Measurements from ENCODE around the gene GPRIN1. TPM values are rescaled to one million over a fixed set of nuclear protein-coding genes. Genes with fewer than 3 reads are reported as not detected.

GPRIN1 gene
- total RNA-seq, 1 experiment from 2014 or later, result 16.7 TPM

DNA sequence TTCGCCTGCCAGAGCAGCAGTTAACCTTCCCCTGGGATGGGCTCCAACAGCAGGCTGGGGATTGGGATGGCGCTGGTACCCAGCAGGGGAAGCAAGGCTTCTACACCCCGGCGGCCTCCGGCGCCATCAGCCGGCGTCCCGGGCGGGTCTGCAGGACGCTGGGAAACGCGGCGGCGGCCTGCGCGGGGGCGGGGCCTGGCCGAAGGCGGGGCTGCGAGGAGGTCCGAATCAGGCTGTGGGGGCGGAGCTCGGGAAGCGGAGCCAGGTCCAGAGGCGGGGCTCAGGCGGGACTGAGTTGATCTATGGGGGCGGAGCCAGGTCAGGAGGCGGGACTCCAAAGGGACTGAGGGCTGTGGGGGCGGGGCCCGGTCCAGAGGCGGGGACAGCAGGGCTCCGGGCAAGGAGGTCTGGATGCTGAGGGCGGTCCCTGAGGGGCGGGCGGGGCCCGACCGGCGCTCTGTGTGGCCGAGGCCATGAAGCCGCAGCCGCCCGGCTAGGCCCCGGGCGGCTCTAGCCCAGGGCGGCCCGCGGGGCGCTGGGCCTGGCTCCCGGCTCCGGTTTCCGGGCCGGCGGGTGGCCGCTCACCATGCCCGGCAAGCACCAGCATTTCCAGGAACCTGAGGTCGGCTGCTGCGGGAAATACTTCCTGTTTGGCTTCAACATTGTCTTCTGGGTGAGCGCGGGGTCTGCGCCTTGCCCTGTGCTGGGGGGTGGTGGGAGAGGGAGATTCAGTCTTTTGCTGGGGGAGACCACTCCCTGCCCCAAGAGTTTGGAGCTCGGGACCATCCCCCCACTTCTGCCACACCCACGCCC, 37.3 kb upstream of the GPRIN1 start, which contains the start of gene TSPAN17:
Gene TSPAN17, plus strand, starts transcription at position 455 of the 813 bp plus-strand sequence. Its CDS starts 132 bp downstream, at position 587.
- TF ChIP-seq, protein P1, sequence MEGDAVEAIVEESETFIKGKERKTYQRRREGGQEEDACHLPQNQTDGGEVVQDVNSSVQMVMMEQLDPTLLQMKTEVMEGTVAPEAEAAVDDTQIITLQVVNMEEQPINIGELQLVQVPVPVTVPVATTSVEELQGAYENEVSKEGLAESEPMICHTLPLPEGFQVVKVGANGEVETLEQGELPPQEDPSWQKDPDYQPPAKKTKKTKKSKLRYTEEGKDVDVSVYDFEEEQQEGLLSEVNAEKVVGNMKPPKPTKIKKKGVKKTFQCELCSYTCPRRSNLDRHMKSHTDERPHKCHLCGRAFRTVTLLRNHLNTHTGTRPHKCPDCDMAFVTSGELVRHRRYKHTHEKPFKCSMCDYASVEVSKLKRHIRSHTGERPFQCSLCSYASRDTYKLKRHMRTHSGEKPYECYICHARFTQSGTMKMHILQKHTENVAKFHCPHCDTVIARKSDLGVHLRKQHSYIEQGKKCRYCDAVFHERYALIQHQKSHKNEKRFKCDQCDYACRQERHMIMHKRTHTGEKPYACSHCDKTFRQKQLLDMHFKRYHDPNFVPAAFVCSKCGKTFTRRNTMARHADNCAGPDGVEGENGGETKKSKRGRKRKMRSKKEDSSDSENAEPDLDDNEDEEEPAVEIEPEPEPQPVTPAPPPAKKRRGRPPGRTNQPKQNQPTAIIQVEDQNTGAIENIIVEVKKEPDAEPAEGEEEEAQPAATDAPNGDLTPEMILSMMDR (conservative IDR thresholded peaks at IDR 0.05; ENCODE audit: low read depth, low read length), result peak; percentile 31; the same call in 1 of the 2 replicates
- TF ChIP-seq EZH2 (IDR thresholded peaks at IDR 0.05; ENCODE audit: borderline replicate concordance, low read depth, low read length, poor library complexity, severe bottlenecking), result no peak
- POLR2A ChIA-PET (ENCODE audit: low non-redundant PET), result no interaction called here

DNA sequence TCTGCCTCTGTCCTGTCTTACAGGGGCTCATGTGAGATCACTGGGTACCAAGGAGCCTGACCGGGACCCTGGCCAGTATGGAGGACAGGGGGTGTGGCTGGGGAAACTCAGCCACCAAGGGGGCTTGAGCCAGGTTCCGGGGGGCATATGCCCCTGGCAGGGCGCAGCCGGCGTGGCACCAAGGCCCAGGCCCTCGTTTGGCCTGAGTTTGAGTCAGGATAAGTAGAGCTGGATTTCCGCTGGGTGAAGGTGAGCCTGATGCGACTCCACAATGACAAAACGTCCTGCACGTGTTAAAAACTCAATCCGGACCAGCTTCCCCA, 36.7 kb upstream of the GPRIN1 start:
- no peak for TF ChIP-seq EZH2 (IDR thresholded peaks at IDR 0.05; ENCODE audit: borderline replicate concordance, low read depth, low read length, poor library complexity, severe bottlenecking)
- TF ChIP-seq, protein P1 (conservative IDR thresholded peaks at IDR 0.05; ENCODE audit: low read depth, low read length), result no peak
- no peaks in the 10 kb centered on the region for H3K4me1 ChIP-seq (ENCODE audit: insufficient read depth, low read length, poor library complexity, severe bottlenecking)
- intact Hi-C loops (cut with micrococcal nuclease; ENCODE audit: unreplicated experiment), result no loop called here
- no peaks in the 10 kb centered on the region for H3K27me3 ChIP-seq (replicated peaks; ENCODE audit: insufficient read depth, low read depth, low read length, poor library complexity)
- H3K4me3 ChIP-seq (ENCODE audit: low read depth, low read length, poor library complexity, severe bottlenecking), result peak overlapping the region; percentile 79
- BruUV-seq (replicated peaks), result no TSS peak
- H3K27ac ChIP-seq (ENCODE audit: low read depth, low read length, poor library complexity, severe bottlenecking), result peak overlapping the region; percentile 58
- no peaks in the 10 kb centered on the region for H3K36me3 ChIP-seq (ENCODE audit: insufficient read depth, low read length, poor library complexity, severe bottlenecking)
- CTCF ChIA-PET, result interaction anchor here (0.5 to 2.3 kb wide), 2 partner anchors 14 to 441 kb away, joined by 3 to 11 read pairs; no protein-coding TSS in a partner anchor
- H3K9me3 ChIP-seq (ENCODE audit: low read depth, low read length, poor library complexity, severe bottlenecking), result no peaks in the 10 kb centered on the region
- POLR2A ChIA-PET (ENCODE audit: low non-redundant PET), result no interaction called here
- DNase-seq (ENCODE audit: low spot score), result no peak

More for the DNA sequence above, 37.3 kb upstream of the GPRIN1 start, which contains the start of gene TSPAN17:
- Histone ChIP-seq H3K27ac (ENCODE audit: low read depth, low read length, poor library complexity, severe bottlenecking) (peak within 1 kb of the TSS; percentile 82), H3K36me3 (ENCODE audit: insufficient read depth, low read length, poor library complexity, severe bottlenecking) (no peaks in the 10 kb centered on the region), H3K4me3 (ENCODE audit: low read depth, low read length, poor library complexity, severe bottlenecking) (peak within 1 kb of the TSS; percentile 79), H3K27me3 (replicated peaks; ENCODE audit: insufficient read depth, low read depth, low read length, poor library complexity) (no peaks in the 10 kb centered on the region), H3K4me1 (ENCODE audit: insufficient read depth, low read length, poor library complexity, severe bottlenecking) (no peaks in the 10 kb centered on the region), H3K9me3 (ENCODE audit: low read depth, low read length, poor library complexity, severe bottlenecking) (no peaks in the 10 kb centered on the region)
- DNase-seq (ENCODE audit: low spot score), result peak; percentile 97
- intact Hi-C loops (cut with micrococcal nuclease; ENCODE audit: unreplicated experiment), result no loop called here
- no TSS peak for BruUV-seq (replicated peaks)
- CTCF ChIA-PET, result interaction anchor here (0.5 to 2.3 kb wide), 2 partner anchors 14 to 440 kb away, joined by 3 to 11 read pairs; no protein-coding TSS in a partner anchor

DNA sequence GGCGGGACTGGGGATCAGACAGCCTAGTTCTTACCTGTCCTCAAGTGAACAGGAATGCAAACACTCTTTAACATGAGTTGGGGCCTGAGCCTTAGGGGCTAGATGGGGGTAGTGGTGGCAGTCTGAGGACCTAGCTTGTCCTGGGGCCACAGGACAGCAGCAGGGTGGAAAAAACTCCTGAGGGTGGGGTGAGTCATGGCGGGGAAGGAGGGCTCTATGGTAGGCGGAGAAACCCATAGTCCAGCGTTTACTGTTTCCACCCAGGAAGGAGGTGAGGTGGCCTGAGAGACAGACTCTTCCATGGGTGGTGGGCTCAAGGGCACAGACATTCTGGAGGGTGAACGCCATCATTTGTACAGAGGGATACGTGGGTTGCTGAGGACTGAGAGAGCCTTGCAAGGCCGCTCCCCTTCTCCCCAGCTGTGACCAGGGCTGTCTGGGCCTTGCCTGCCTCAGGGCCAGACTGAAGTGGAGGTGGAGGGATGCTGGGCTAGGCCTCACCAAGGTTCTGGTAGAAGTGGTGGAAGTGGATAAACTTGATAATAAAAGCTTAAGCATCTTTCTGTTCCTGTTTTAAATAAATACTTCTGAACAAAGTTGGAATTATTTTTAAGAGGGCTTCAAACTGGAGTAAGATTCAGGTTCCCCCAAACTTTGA, 36.2 kb upstream of the GPRIN1 start:
- no peak for DNase-seq (ENCODE audit: low spot score)
- no peak for TF ChIP-seq EZH2 (IDR thresholded peaks at IDR 0.05; ENCODE audit: borderline replicate concordance, low read depth, low read length, poor library complexity, severe bottlenecking)
- TF ChIP-seq, protein P1 (conservative IDR thresholded peaks at IDR 0.05; ENCODE audit: low read depth, low read length), result no peak
- BruUV-seq (replicated peaks), result no TSS peak
- H3K9me3 ChIP-seq (ENCODE audit: low read depth, low read length, poor library complexity, severe bottlenecking), result no peaks in the 10 kb centered on the region
- intact Hi-C loops (cut with micrococcal nuclease; ENCODE audit: unreplicated experiment), result no loop called here
- CTCF ChIA-PET, result interaction anchor here (0.5 kb wide), 1 partner anchor 442 kb away, joined by 3 read pairs; no protein-coding TSS in a partner anchor
- H3K4me3 ChIP-seq (ENCODE audit: low read depth, low read length, poor library complexity, severe bottlenecking), result no peak overlapping the region
- no peaks in the 10 kb centered on the region for H3K36me3 ChIP-seq (ENCODE audit: insufficient read depth, low read length, poor library complexity, severe bottlenecking)
- POLR2A ChIA-PET (ENCODE audit: low non-redundant PET), result no interaction called here
- no peaks in the 10 kb centered on the region for H3K27me3 ChIP-seq (replicated peaks; ENCODE audit: insufficient read depth, low read depth, low read length, poor library complexity)
- H3K27ac ChIP-seq (ENCODE audit: low read depth, low read length, poor library complexity, severe bottlenecking), result no peak overlapping the region
- H3K4me1 ChIP-seq (ENCODE audit: insufficient read depth, low read length, poor library complexity, severe bottlenecking), result no peaks in the 10 kb centered on the region

Data from A673 (cell line).